Panc1 (cell line): ENCODE data around the gene CSTF3.

Experiments used
- CTCF ChIP-seq: fragments of 450-650 bp; IDR thresholded peaks from 2 replicates; pipeline ENCODE4 v1.5.1; 2017; ENCODE audit warnings: mild to moderate bottlenecking
- POLR2AphosphoS5 ChIP-seq: IDR thresholded peaks from 2 replicates; pipeline ENCODE4 v1.6.1; 2012; ENCODE audit warnings: mild to moderate bottlenecking, low read depth, low read length, moderate library complexity

GRCh38 chr11:33065445-33066178 lies 95.7 kb downstream of the CSTF3 start:
- TF ChIP-seq CTCF (peak; percentile 97), POLR2AphosphoS5 (no peak)
